HepG2 (cell line): ENCODE data around the gene ADGRG4. TPM values are rescaled to one million over a fixed set of nuclear protein-coding genes. Genes with fewer than 3 reads are reported as not detected.

ENCODE experiments used
- ATAC-seq: fragments of 200-7000 bp; cut with Tn5 transposase; 3 replicates; pipeline ENCODE4 v1.9.1; 2020; ENCODE audit warnings: mild to moderate bottlenecking, moderate library complexity
- BruUV-seq: library from RNA; stranded (reverse); fragments of 400-500 nt; replicated peaks from 2 replicates; lab custom pipeline; 2021; lab: Mats Ljungman, UMichigan
- CTCF ChIA-PET: fragments of 300-600 bp; formaldehyde crosslinking; extraction: SDS; loops from one replicate; lab custom pipeline; 2021; ENCODE audit warnings: low total read pairs, inconsistent platforms, low intra/inter-chr PET ratio; lab: Yijun Ruan, JAX
- POLR2A ChIA-PET: fragments of 350-600 bp; sonication (Branson Sonifier 250); formaldehyde crosslinking; loops from one replicate; lab custom pipeline; 2020; ENCODE audit warnings: antibody characterized with exemption, inconsistent platforms; lab: Yijun Ruan, JAX
- DNase-seq: peaks from one replicate; pipeline ENCODE4 v3.0.0-alpha.2; 2015; ENCODE audit warnings: low spot score
- FAIRE-seq: peaks from 3 replicates; lab custom pipeline; 2011; peaks lifted over from hg19 to GRCh38; lab: Jason Lieb, UNC
- H2AFZ ChIP-seq: one replicate; pipeline ENCODE4 v1.6.1; 2011; ENCODE audit warnings: low read length, inconsistent platforms
- H3K27ac ChIP-seq: fragments of 300-600 bp; 3 replicates; pipeline ENCODE4 v1.8.0; 2011; ENCODE audit warnings: mixed run types, mild to moderate bottlenecking, mixed read lengths, low read length, inconsistent platforms; ENCODE audit not compliant: insufficient read depth; ENCODE audit errors: extremely low read length
- H3K27me3 ChIP-seq, 2 experiments: fragments of 200-600 bp in 1 of 2; 2 replicates in 1 of 2; 3 replicates in 1 of 2; pipeline versions ENCODE4 v1.6.0 to v1.8.0; 2011; ENCODE audit warnings: low read length in 2 of 2, mild to moderate bottlenecking in 2 of 2, moderate library complexity in 2 of 2, inconsistent platforms in 1 of 2; ENCODE audit not compliant: insufficient read depth in 2 of 2, control insufficient read depth in 1 of 2
- H3K36me3 ChIP-seq, 2 experiments: fragments of 200-600 bp in 1 of 2; replicated peaks in 1 of 2; 2 replicates in 1 of 2; 3 replicates in 1 of 2; pipeline versions ENCODE4 v1.5.1 to v1.8.0; 2011; ENCODE audit warnings: low read length in 2 of 2, inconsistent platforms in 1 of 2; ENCODE audit not compliant: insufficient read depth in 2 of 2, control insufficient read depth in 1 of 2
- H3K4me1 ChIP-seq: 2 replicates; pipeline ENCODE4 v1.5.1; 2012; ENCODE audit warnings: low read length, inconsistent platforms; ENCODE audit not compliant: insufficient read depth
- H3K4me2 ChIP-seq: 2 replicates; pipeline ENCODE4 v1.6.0; 2011; ENCODE audit warnings: low read depth, low read length, inconsistent platforms
- H3K4me3 ChIP-seq, 3 experiments: fragments of 200-600 bp in 1 of 3; sonication (generic), shearing (Covaris generic) in 1 of 3; replicated peaks in 1 of 3; 2 replicates each; pipeline ENCODE4 v1.5.1; 2011 to 2016; ENCODE audit warnings: low read length in 3 of 3, inconsistent platforms in 2 of 3, low read depth in 2 of 3, mild to moderate bottlenecking in 2 of 3, control low read depth in 1 of 3, mixed read lengths in 1 of 3; ENCODE audit not compliant: insufficient read depth in 1 of 3
- H3K79me2 ChIP-seq: one replicate; pipeline ENCODE4 v1.6.1; 2011; ENCODE audit warnings: low read length, inconsistent platforms; ENCODE audit not compliant: insufficient read depth
- H3K9ac ChIP-seq: 2 replicates; pipeline ENCODE4 v1.6.0; 2011; ENCODE audit warnings: mild to moderate bottlenecking, low read depth, low read length, inconsistent platforms; ENCODE audit not compliant: insufficient read depth
- H3K9me3 ChIP-seq: 2 replicates; pipeline ENCODE4 v1.5.1; 2012; ENCODE audit warnings: mild to moderate bottlenecking, low read length
- H4K20me1 ChIP-seq: 2 replicates; pipeline ENCODE4 v1.6.0; 2011; ENCODE audit warnings: inconsistent platforms, mild to moderate bottlenecking, low read length, moderate library complexity; ENCODE audit not compliant: insufficient read depth
- ARID2 ChIP-seq: sonication (generic); formaldehyde crosslinking; IDR thresholded peaks from 2 replicates; pipeline ENCODE4 v1.8.1; 2022; ENCODE audit warnings: mild to moderate bottlenecking, missing genetic modification reagents, borderline replicate concordance
- ASH2L ChIP-seq: fragments of 300-600, 200-600 bp; sonication (generic); IDR thresholded peaks from 2 replicates; pipeline ENCODE4 v1.7.0; 2017; ENCODE audit warnings: low read depth, mild to moderate bottlenecking, moderate library complexity, mixed read lengths, low read length; ENCODE audit not compliant: insufficient read length
- CENPBD1 ChIP-seq: sonication (generic); formaldehyde crosslinking; IDR thresholded peaks from 2 replicates; pipeline ENCODE4 v1.8.0; 2022; ENCODE audit warnings: missing genetic modification reagents, low read depth, mild to moderate bottlenecking, borderline replicate concordance
- HMGA1 ChIP-seq: sonication (generic); formaldehyde crosslinking; conservative IDR thresholded peaks from 2 replicates; pipeline ENCODE4 v1.4.0; 2020; ENCODE audit warnings: missing genetic modification reagents
- IKZF4 ChIP-seq: sonication (generic); formaldehyde crosslinking; IDR thresholded peaks from 2 replicates; pipeline ENCODE4 v1.5.1; 2020; ENCODE audit warnings: borderline replicate concordance, mild to moderate bottlenecking, low read depth, missing genetic modification reagents; ENCODE audit errors: not compliant biosample characterization
- KDM1A ChIP-seq: IDR thresholded peaks from 2 replicates; pipeline ENCODE4 v1.6.1; 2016; ENCODE audit warnings: missing compliant biosample characterization
- KLF9 ChIP-seq: IDR thresholded peaks from 2 replicates; pipeline ENCODE4 v1.6.1; 2016; ENCODE audit warnings: low read depth
- NCOA2 ChIP-seq: sonication (generic); formaldehyde crosslinking; IDR thresholded peaks from 2 replicates; pipeline ENCODE4 v1.8.0; 2022; ENCODE audit warnings: inconsistent platforms
- SMARCC2 ChIP-seq: fragments of 450-650 bp; IDR thresholded peaks from 2 replicates; pipeline ENCODE4 v1.6.1; 2017; ENCODE audit warnings: antibody characterized with exemption, mild to moderate bottlenecking
- TOPORS ChIP-seq: sonication (generic); formaldehyde crosslinking; IDR thresholded peaks from 2 replicates; pipeline ENCODE4 v1.8.0; 2023; ENCODE audit warnings: mild to moderate bottlenecking, missing genetic modification reagents
- XBP1 ChIP-seq: sonication (generic); formaldehyde crosslinking; IDR thresholded peaks from 2 replicates; pipeline ENCODE4 v1.5.0; 2020; ENCODE audit warnings: missing genetic modification reagents
- XRCC5 ChIP-seq: fragments of 200-400 bp; formaldehyde crosslinking; optimal IDR thresholded peaks from 2 replicates; pipeline ENCODE3; 2017; ENCODE audit warnings: mild to moderate bottlenecking, low read length
- ZNF234 ChIP-seq: sonication (generic); formaldehyde crosslinking; conservative IDR thresholded peaks from 2 replicates; pipeline ENCODE4 v1.5.1; 2020; ENCODE audit warnings: mild to moderate bottlenecking, missing genetic modification reagents
- ZNF274 ChIP-seq: sonication (generic); formaldehyde crosslinking; IDR thresholded peaks from 2 replicates; pipeline ENCODE4 v1.5.1; 2020; ENCODE audit warnings: mild to moderate bottlenecking, missing genetic modification reagents
- WGBS: methylation state at CpG from one replicate; pipeline ENCODE4 v1.1.6; 2017; ENCODE audit warnings: low lambda C conversion rate; 5-methylcytosine and 5-hydroxymethylcytosine counted together
- in situ Hi-C: cut with HindIII; loops from 2 replicates; pipeline ENCODE4 v1.10.0; 2017; ENCODE audit warnings: low pct_unique_long_range_greater_than_20kb; ENCODE audit not compliant: extremely low pct_ligation_motif_present
- intact Hi-C: fragments of 100-400 bp; cut with micrococcal nuclease; formaldehyde crosslinking; loops from one replicate; pipeline ENCODE4 v1.10.0; 2022; ENCODE audit not compliant: unreplicated experiment
- polyA plus RNA-seq, 8 experiments: library from polyadenylated mRNA; depleted of rRNA in 3 of 8; stranded (reverse) in 7 of 8; unstranded in 1 of 8; fragments of >200 nt; fragmentation: Illumina TruSeq in 4 of 8; extraction: Trizol in 4 of 8; gene quantifications; 2 replicates each; pipeline versions ENCODE4 v1.2.1 to v1.2.3, GENCODE V29; 2011 to 2016; ENCODE audit warnings: low read depth in 4 of 8, missing spikeins in 1 of 8, mixed read lengths in 1 of 8; ENCODE audit not compliant: insufficient read depth in 1 of 8
- total RNA-seq, 5 experiments: library from RNA; depleted of rRNA; stranded (reverse); fragments of >200 nt; fragmentation: Illumina TruSeq; extraction: Trizol; gene quantifications; 2 replicates each; pipeline ENCODE4 v1.2.3, GENCODE V29; 2016; ENCODE audit warnings: low read depth in 1 of 5
- TF ChIP-seq, protein P1 (sequence below): sonication (generic); formaldehyde crosslinking; IDR thresholded peaks from 2 replicates; pipeline ENCODE4 v1.4.0; 2020; ENCODE audit warnings: missing genetic modification reagents, borderline replicate concordance
- TF ChIP-seq, protein P2 (sequence below): sonication (generic); formaldehyde crosslinking; IDR thresholded peaks from 2 replicates; pipeline ENCODE4 v1.8.1; 2023; ENCODE audit warnings: mild to moderate bottlenecking, missing genetic modification reagents, borderline replicate concordance
- TF ChIP-seq, protein P3 (sequence below): sonication (generic); formaldehyde crosslinking; IDR thresholded peaks from 2 replicates; pipeline ENCODE4 v1.8.1; 2023; ENCODE audit warnings: mild to moderate bottlenecking, missing genetic modification reagents
- TF ChIP-seq, protein P4 (sequence below): IDR thresholded peaks from 2 replicates; pipeline ENCODE4 v1.6.1; 2016; ENCODE audit warnings: low read depth, borderline replicate concordance

The ADGRG4 gene
- total and polyA plus RNA-seq, 2 of the 13 experiments (the other 11 are each of a cell fraction or from before 2014, with no cell fraction given) = not detected

- TF ChIP-seq IKZF4 (CRISPR knock-in tag) (no peak), ZNF234 (CRISPR knock-in tag) (no peak)
Measured at GRCh38 chrX:136354201-136354600, 53.4 kb downstream of the ADGRG4 start (continued).

- Histone ChIP-seq H3K9ac (no peak overlapping the region), H3K4me2 (no peak overlapping the region), H3K79me2 (no peaks in the 10 kb centered on the region), H2AFZ (no peak overlapping the region), H4K20me1 (no peaks in the 10 kb centered on the region), H3K4me1 (no peaks in the 10 kb centered on the region), H3K9me3 (no peaks in the 10 kb centered on the region), H3K27ac (no peak overlapping the region), H3K36me3 (no peaks in the 10 kb centered on the region), H3K4me3 (no peak overlapping the region), H3K27me3 (no peaks in the 10 kb centered on the region)
- 18% methylated on average over 5 of the region's 5 CpGs for WGBS
- in situ Hi-C loops (no loop called here), intact Hi-C loops (no loop called here)
- FAIRE-seq (no peak), DNase-seq (no peak), ATAC-seq (no peak)
- ChIA-PET CTCF (no interaction called here), POLR2A (no interaction called here)
- BruUV-seq = no TSS peak
- no peak for TF ChIP-seq XRCC5
- no peak for TF ChIP-seq ASH2L
- no peak for TF ChIP-seq KDM1A (CRISPR knock-in tag)
- TF ChIP-seq KLF9 (CRISPR knock-in tag) = no peak
- TF ChIP-seq, protein P1, sequence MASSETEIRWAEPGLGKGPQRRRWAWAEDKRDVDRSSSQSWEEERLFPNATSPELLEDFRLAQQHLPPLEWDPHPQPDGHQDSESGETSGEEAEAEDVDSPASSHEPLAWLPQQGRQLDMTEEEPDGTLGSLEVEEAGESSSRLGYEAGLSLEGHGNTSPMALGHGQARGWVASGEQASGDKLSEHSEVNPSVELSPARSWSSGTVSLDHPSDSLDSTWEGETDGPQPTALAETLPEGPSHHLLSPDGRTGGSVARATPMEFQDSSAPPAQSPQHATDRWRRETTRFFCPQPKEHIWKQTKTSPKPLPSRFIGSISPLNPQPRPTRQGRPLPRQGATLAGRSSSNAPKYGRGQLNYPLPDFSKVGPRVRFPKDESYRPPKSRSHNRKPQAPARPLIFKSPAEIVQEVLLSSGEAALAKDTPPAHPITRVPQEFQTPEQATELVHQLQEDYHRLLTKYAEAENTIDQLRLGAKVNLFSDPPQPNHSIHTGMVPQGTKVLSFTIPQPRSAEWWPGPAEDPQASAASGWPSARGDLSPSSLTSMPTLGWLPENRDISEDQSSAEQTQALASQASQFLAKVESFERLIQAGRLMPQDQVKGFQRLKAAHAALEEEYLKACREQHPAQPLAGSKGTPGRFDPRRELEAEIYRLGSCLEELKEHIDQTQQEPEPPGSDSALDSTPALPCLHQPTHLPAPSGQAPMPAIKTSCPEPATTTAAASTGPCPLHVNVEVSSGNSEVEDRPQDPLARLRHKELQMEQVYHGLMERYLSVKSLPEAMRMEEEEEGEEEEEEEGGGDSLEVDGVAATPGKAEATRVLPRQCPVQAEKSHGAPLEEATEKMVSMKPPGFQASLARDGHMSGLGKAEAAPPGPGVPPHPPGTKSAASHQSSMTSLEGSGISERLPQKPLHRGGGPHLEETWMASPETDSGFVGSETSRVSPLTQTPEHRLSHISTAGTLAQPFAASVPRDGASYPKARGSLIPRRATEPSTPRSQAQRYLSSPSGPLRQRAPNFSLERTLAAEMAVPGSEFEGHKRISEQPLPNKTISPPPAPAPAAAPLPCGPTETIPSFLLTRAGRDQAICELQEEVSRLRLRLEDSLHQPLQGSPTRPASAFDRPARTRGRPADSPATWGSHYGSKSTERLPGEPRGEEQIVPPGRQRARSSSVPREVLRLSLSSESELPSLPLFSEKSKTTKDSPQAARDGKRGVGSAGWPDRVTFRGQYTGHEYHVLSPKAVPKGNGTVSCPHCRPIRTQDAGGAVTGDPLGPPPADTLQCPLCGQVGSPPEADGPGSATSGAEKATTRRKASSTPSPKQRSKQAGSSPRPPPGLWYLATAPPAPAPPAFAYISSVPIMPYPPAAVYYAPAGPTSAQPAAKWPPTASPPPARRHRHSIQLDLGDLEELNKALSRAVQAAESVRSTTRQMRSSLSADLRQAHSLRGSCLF (CRISPR knock-in tag) = no peak
- TF ChIP-seq, protein P2, sequence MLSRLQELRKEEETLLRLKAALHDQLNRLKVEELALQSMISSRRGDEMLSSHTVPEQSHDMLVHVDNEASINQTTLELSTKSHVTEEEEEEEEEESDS (CRISPR knock-in tag) = no peak
- TF ChIP-seq TOPORS (CRISPR knock-in tag) = no peak
- TF ChIP-seq, protein P3, sequence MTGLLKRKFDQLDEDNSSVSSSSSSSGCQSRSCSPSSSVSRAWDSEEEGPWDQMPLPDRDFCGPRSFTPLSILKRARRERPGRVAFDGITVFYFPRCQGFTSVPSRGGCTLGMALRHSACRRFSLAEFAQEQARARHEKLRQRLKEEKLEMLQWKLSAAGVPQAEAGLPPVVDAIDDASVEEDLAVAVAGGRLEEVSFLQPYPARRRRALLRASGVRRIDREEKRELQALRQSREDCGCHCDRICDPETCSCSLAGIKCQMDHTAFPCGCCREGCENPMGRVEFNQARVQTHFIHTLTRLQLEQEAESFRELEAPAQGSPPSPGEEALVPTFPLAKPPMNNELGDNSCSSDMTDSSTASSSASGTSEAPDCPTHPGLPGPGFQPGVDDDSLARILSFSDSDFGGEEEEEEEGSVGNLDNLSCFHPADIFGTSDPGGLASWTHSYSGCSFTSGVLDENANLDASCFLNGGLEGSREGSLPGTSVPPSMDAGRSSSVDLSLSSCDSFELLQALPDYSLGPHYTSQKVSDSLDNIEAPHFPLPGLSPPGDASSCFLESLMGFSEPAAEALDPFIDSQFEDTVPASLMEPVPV (CRISPR knock-in tag) = no peak
- TF ChIP-seq, protein P4, sequence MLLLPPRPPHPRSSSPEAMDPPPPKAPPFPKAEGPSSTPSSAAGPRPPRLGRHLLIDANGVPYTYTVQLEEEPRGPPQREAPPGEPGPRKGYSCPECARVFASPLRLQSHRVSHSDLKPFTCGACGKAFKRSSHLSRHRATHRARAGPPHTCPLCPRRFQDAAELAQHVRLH (CRISPR knock-in tag) = no peak
- no peak for TF ChIP-seq CENPBD1
- no peak for TF ChIP-seq ARID2
- no peak for TF ChIP-seq SMARCC2
- TF ChIP-seq XBP1 (CRISPR knock-in tag) = no peak
- TF ChIP-seq NCOA2 = no peak
- TF ChIP-seq ZNF274 = no peak
- no peak for TF ChIP-seq HMGA1 (CRISPR knock-in tag)
Measured at GRCh38 chrX:136369377-136369776, 68.6 kb downstream of the ADGRG4 start.
